Lung (tissue), 12 donors: ENCODE data around the gene TMEM127. TPM values are rescaled to one million over a fixed set of nuclear protein-coding genes. Genes with fewer than 3 reads are reported as not detected.

Experiments used
- ATAC-seq: fragments of 200-7000 bp; cut with Tn5 transposase; one replicate; pipeline ENCODE4 v1.9.1; 2020; ENCODE audit warnings: moderate number of reproducible peaks; ENCODE audit not compliant: insufficient read depth, low FRiP score
- DNase-seq, 3 donors: peaks; one replicate each; pipeline ENCODE4 v3.0.0-alpha.2; 2013 to 2017
- H3K27ac ChIP-seq, 2 donors: one replicate each; pipeline ENCODE4 v1.5.1; 2013; ENCODE audit warnings: mild to moderate bottlenecking in 2 of 2, moderate library complexity in 2 of 2, control low read depth in 1 of 2, inconsistent platforms in 1 of 2, low read depth in 1 of 2, low read length in 1 of 2
- H3K27me3 ChIP-seq, 3 donors: one replicate each; pipeline ENCODE4 v1.5.1; 2013; ENCODE audit warnings: low read length in 2 of 3; ENCODE audit not compliant: control insufficient read depth in 3 of 3, insufficient read depth in 3 of 3
- H3K36me3 ChIP-seq, 4 donors: one replicate each; pipeline ENCODE4 v1.5.1; 2013; ENCODE audit warnings: low read length in 4 of 4, mild to moderate bottlenecking in 1 of 4, moderate library complexity in 1 of 4; ENCODE audit not compliant: control insufficient read depth in 4 of 4, insufficient read depth in 4 of 4
- H3K4me1 ChIP-seq, 5 donors: one replicate each; pipeline ENCODE4 v1.5.1; 2013; ENCODE audit warnings: low read length in 5 of 5, mild to moderate bottlenecking in 2 of 5, moderate library complexity in 1 of 5; ENCODE audit not compliant: control insufficient read depth in 5 of 5, insufficient read depth in 5 of 5
- H3K4me3 ChIP-seq: one replicate; pipeline ENCODE4 v1.5.1; 2013; ENCODE audit warnings: mild to moderate bottlenecking, control low read depth, moderate library complexity
- H3K9ac ChIP-seq, 2 donors: one replicate each; pipeline ENCODE4 v1.5.1; 2013; ENCODE audit warnings: low read length in 2 of 2, control low read depth in 1 of 2; ENCODE audit not compliant: insufficient read depth in 1 of 2
- H3K9me3 ChIP-seq, 4 donors: one replicate each; pipeline ENCODE4 v1.5.1; 2013; ENCODE audit warnings: low read length in 3 of 4, mild to moderate bottlenecking in 1 of 4, moderate library complexity in 1 of 4; ENCODE audit not compliant: control insufficient read depth in 4 of 4, insufficient read depth in 3 of 4
- CTCF ChIP-seq: IDR thresholded peaks from 2 replicates; pipeline ENCODE4 v1.5.1; 2012; ENCODE audit warnings: mild to moderate bottlenecking; ENCODE audit errors: control extremely low read depth, extremely low read depth
- whole genome bisulfite sequencing, 2 donors: extraction: QIAGEN DNeasy Blood & Tissue Kit; methylation state at CpG; one replicate each; pipeline ENCODE4 v1.1.7; 2013; 5-methylcytosine and 5-hydroxymethylcytosine counted together
- polyA plus RNA-seq, 2 donors: library from polyadenylated mRNA; stranded (reverse); fragments of 200-250 nt; gene quantifications; one replicate each; pipeline ENCODE4 v1.2.1, GENCODE V29; 2013
- total RNA-seq, 2 donors: library from RNA; depleted of rRNA in 1 of 2; stranded (reverse); fragments of >200 nt in 1 of 2; gene quantifications; one replicate each; pipeline ENCODE4 v1.2.1, GENCODE V29; 2014 to 2021
- donor health status: control.
- donor health status: control.
- donor health status: Bipolar disorder and iron deficiency.
- donor health status: healthy.
- donor health status: DM: yes; HTN: yes; CAD: no.

TMEM127 gene
- total and polyA plus RNA-seq, 4 donors, result 15.3 to 67.2 (median 38.1) TPM

GRCh38 chr2:96241227-96241626, 24.6 kb downstream of the TMEM127 start:
- no peak for ATAC-seq
- DNase-seq, result no peak
- Histone ChIP-seq H3K9me3 (no peaks in the 10 kb centered on the region), H3K36me3 (peaks cover 0 to 9% (median 2%) of the 10 kb centered on the region in 4 donors), H3K27ac (no peak overlapping the region), H3K4me1 (peaks cover 0 to 7% (median 0%) of the 10 kb centered on the region in 5 donors), H3K4me3 (no peak overlapping the region), H3K27me3 (no peaks in the 10 kb centered on the region), H3K9ac (no peak overlapping the region)
- TF ChIP-seq CTCF, result no peak
- 87 to 90% methylated on average over 2 of the region's 2 CpGs for WGBS, 2 donors

GRCh38 chr2:96240341-96241038, 25.3 kb downstream of the TMEM127 start:
- Histone ChIP-seq H3K27ac (no peak overlapping the region), H3K4me1 (peaks cover 0 to 5% (median 0%) of the 10 kb centered on the region in 5 donors)
- no peak for ATAC-seq

GRCh38 chr2:96239745-96240264, 26.0 kb downstream of the TMEM127 start:
- Histone ChIP-seq H3K4me3 (no peak overlapping the region), H3K27ac (no peak overlapping the region)
- ATAC-seq, result no peak

More at GRCh38 chr2:96240341-96241038, 25.3 kb downstream of the TMEM127 start:
- Histone ChIP-seq H3K9me3 (no peaks in the 10 kb centered on the region), H3K27me3 (no peaks in the 10 kb centered on the region), H3K9ac (no peak overlapping the region), H3K4me3 (no peak overlapping the region), H3K36me3 (peaks cover 0 to 9% (median under 1%) of the 10 kb centered on the region in 4 donors)
- no peak for TF ChIP-seq CTCF
- DNase-seq, result no peak
- 93 to 94% methylated on average over 9 of the region's 9 CpGs for WGBS, 2 donors

More at GRCh38 chr2:96239745-96240264, 26.0 kb downstream of the TMEM127 start:
- Histone ChIP-seq H3K36me3 (peaks cover 0 to 9% (median 0%) of the 10 kb centered on the region in 4 donors), H3K4me1 (peaks cover 0 to 5% (median 0%) of the 10 kb centered on the region in 5 donors), H3K27me3 (no peaks in the 10 kb centered on the region), H3K9ac (no peak overlapping the region), H3K9me3 (no peaks in the 10 kb centered on the region)
- no peak for TF ChIP-seq CTCF
- DNase-seq, result no peak
- 95% methylated on average over 9 of the region's 9 CpGs for WGBS, 2 donors
